ENCODE data around the gene ACBD6. TPM values are rescaled to one million over a fixed set of nuclear protein-coding genes. Genes with fewer than 3 reads are reported as not detected.
"Not testable (repeated sequence)": the region's sequence is repeated elsewhere in the genome, so short reads cannot be mapped to it uniquely, and the experiment has no call there.

ACBD6 gene
- total RNA-seq, 1 experiment from 2014 or later, result 98.8 TPM

DNA sequence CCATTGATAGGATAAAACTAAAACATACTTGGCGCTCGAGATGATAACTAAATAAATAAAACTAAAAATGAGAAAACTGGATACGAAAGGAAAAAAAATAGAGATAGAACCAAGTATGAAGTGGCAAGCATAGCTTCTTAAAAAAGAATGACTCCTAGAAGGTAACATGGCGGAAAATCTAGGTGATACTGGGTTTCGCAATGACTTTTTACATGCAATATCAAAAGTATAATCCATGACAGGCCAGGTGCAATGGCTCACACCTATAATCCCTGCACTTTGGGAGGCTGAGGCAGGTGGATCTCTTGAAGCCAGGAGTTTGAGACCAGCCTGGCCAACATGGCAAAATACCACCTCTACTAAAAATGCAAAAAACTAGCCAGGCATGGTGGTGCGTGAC is 70.7 kb downstream of the ACBD6 start:
- in situ Hi-C loops (cut with HindIII; ENCODE audit: low sequenced_read_pairs), result no loop called here

DNA sequence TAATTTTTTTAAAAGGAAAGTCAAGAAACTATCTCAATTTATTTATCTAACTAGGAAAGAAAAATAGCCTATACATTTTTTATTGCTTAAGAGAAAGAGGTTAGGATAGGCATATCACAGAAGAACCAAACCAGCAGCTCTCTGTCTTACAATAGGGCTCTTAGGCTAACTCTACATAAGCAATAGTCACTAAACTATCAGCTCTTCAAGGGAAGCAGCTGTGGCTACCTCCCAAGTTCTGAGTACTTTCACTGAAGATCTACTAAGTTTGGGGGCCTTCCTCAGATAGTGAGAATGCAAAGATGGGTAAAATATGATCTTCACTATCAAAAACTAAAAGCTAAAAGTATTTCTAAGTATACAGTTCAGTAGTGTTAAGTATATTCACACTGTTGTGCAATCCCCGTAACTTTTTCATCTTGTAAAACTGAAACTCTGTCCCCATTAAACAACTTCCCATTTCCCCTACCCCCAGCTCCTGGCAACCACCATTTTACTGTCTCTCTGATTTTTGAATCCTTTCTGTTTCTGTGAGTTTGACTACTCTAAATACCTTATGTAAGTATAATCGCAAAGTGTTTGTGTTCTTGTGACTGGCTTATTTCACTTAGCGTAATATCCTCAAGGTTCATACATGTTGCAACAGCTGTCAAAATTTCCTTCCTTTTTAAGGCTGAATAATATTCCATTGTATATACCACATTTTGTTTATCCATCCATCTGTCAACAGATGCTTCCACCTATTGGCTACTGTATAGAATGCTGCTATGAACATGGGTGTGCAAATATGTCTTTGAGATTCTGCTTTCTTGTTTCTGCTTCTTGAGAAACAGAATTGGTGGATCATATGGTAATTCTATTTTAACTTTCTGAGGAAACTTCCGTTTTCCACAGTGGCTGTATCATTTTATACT is 73.3 kb downstream of the ACBD6 start:
- no peak for DNase-seq (ENCODE audit: low spot score)
- in situ Hi-C loops (cut with HindIII; ENCODE audit: low sequenced_read_pairs), result no loop called here

More for the DNA sequence above, 70.7 kb downstream of the ACBD6 start:
- no peak for DNase-seq (ENCODE audit: low spot score)

DNA sequence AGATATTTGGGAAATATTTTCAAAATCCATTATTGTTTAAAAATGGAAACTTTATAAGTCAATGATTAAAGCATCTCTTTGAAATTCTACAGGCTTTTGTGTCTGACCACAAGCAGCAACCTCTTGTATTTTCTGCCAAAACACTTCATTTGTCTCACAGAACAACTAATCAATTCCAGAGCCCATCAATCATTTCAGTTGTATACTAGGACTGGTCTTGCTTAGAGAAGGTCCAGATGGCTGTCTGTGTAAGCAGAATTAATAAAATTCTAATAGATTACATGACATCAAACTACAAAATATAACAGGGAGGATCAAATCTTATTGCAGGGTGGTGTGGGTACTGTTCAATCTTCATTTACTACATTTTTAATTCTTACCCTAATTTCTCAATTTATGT is 76.4 kb downstream of the ACBD6 start:
- in situ Hi-C loops (cut with HindIII; ENCODE audit: low sequenced_read_pairs), result no loop called here
- DNase-seq (ENCODE audit: low spot score), result no peak

DNA sequence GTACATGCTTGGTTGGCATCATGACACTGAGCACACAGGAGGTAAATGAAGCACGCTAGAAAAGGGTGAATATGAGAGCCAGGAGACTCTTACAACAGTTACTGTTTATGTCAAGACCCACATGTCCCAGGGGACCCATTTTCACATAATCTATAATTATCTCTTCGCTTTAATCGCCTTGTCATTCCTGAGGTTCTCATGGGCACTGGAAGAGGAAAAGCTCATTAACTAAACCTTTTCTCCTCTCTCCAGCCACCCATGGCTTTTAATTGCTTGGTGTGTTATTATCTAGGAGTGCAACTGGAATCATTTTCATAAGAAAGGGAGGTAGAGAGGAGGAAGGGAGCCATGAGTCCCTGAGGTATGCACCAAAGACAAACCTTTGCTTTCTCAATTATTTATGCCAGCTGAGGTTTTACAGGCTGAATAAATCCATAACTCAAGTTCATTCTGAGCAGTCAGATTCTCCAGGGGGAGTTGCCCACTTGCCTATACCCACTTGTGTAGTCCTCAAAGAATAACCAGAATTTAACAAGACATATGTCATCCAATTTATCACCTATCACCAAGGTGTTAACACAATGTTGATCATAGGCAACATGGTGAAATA is 77.4 kb downstream of the ACBD6 start:
- DNase-seq (ENCODE audit: low spot score), result no peak
- in situ Hi-C loops (cut with HindIII; ENCODE audit: low sequenced_read_pairs), result no loop called here

DNA sequence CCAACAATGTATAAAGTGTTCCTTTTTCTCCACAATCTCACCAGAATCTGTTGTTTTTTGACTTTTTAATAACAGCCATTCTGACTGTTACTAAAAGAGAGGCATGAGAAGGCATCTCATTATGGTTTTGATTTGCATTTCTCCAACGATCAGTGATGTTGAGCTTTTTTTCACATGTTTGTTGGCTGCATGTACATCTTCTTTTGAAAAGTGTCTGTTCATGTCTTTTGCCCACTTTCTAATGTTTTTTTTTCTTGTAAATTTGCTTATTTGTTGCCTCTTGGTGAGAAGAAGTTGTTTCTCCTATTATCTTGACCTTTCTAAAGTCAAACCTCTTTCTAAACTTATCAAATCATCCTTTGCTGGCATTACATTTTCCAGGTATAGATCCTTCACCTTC is 80.8 kb downstream of the ACBD6 start:
- DNase-seq (ENCODE audit: low spot score), result no peak
- in situ Hi-C loops (cut with HindIII; ENCODE audit: low sequenced_read_pairs), result no loop called here

GRCh38 chr1:180421145-180421544 is 81.2 kb downstream of the ACBD6 start:
- DNase-seq (ENCODE audit: low spot score); in situ Hi-C loops (cut with HindIII; ENCODE audit: low sequenced_read_pairs): not testable (repeated sequence)

DNA sequence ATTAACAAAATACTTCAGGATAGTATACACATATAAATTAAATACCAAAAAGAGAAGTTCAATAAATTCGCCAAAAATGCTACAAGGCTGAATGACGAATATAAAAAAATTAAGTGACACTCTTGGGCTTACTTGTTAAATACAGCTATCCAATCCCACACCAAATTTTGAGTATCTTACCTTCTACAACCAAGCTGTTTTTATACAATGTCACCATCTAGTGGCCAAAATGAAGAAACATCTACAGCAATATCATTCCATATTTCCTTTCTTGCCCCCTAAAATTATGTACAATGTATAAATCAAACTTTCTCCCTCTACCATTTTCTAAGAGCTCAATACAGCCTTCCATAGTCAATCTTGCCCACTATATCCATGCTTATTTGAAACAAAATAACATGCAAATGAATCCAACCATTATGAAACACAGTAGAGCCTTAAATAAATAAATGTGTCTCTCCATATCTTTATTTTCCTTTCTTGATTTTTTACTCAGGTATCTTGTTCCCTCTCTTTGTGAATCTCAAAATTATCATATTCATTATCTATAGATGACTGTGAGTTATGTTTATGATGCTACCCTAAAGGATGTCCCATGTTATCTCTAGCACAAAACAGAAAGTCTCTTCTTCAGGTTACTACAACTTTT is 86.3 kb downstream of the ACBD6 start:
- in situ Hi-C loops (cut with HindIII; ENCODE audit: low sequenced_read_pairs), result no loop called here
- DNase-seq (ENCODE audit: low spot score), result peak; percentile 57

- in situ Hi-C loops (cut with HindIII; ENCODE audit: low sequenced_read_pairs), result no loop called here
- no peak for DNase-seq (ENCODE audit: low spot score)
Measured at GRCh38 chr1:180415236-180415848, 87.0 kb downstream of the ACBD6 start.

DNA sequence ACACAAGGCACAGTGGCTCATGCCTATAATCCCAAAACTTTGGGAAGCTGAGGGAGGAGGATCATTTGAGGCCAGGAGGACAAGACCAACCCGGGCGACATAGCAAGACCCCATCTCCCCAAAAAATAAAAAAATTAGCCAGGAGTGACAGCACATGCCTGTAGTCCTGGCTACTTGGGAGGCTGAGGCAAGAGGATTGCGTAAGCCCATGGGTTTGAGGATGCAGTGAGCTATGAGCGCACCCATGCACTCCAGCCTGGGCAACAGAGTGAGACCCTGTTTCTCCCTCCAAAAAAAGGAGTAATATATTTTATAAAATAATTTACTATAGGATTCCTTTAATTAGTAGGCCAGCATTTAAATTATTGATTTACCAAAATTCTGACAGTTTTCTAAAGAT is 89.8 kb downstream of the ACBD6 start:
- DNase-seq (ENCODE audit: low spot score), result no peak
- in situ Hi-C loops (cut with HindIII; ENCODE audit: low sequenced_read_pairs), result no loop called here

GRCh38 chr1:180408128-180408527 is 94.2 kb downstream of the ACBD6 start:
- in situ Hi-C loops (cut with HindIII; ENCODE audit: low sequenced_read_pairs); DNase-seq (ENCODE audit: low spot score): not testable (repeated sequence)

GRCh38 chr1:180407051-180407450 is 95.3 kb downstream of the ACBD6 start:
- in situ Hi-C loops (cut with HindIII; ENCODE audit: low sequenced_read_pairs), result no loop called here
- peak; percentile 28 for DNase-seq (ENCODE audit: low spot score)

DNA sequence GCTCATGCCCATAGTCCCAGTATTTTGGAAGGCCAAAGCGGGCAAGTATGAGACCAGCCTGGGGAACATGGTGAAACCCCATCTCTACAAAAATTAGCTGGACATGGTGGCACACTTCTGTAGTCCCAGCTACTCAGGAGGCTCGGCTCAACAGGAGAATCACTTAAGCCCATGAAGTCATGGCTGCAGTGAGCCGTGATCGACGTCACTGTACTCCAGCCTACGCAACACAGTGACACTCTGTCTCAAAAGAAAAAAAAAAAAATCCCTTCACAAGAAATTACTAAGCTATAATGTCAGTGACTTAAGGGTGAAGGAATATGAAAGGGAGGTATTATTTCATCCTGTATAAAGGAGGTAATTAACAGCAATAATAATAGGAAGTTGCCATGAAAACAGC is 99.8 kb downstream of the ACBD6 start:
- in situ Hi-C loops (cut with HindIII; ENCODE audit: low sequenced_read_pairs), result no loop called here
- no peak for DNase-seq (ENCODE audit: low spot score)

DNA sequence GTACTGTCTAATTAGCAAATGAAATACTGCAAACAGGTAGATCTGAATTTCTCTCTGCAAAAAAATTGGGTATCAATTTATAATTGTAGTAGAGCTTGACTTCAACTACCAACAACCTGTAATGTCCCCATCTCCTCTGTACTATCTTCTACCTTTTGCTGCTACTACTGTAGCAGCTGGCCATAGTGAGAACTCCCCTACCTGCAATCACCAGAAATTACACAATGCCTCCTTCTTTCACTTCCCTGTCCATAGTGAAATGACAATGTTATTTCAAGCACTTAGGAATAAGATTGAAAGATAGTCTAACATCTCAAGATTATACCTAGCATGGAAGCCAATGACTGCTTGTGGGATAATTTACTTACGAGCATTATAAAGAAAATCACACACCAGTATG is 100.4 kb downstream of the ACBD6 start:
- in situ Hi-C loops (cut with HindIII; ENCODE audit: low sequenced_read_pairs), result no loop called here
- DNase-seq (ENCODE audit: low spot score), result no peak

- DNase-seq (ENCODE audit: low spot score), result no peak
- in situ Hi-C loops (cut with HindIII; ENCODE audit: low sequenced_read_pairs), result no loop called here
Measured at GRCh38 chr1:180397175-180397574, 105.2 kb downstream of the ACBD6 start.

GRCh38 chr1:180392427-180393145 is 109.8 kb downstream of the ACBD6 start:
- in situ Hi-C loops (cut with HindIII; ENCODE audit: low sequenced_read_pairs), result no loop called here
- no peak for DNase-seq (ENCODE audit: low spot score)

GRCh38 chr1:180392020-180392419 is 110.4 kb downstream of the ACBD6 start:
- in situ Hi-C loops (cut with HindIII; ENCODE audit: low sequenced_read_pairs), result no loop called here
- no peak for DNase-seq (ENCODE audit: low spot score)

GRCh38 chr1:180387413-180387812 is 115.0 kb downstream of the ACBD6 start:
- no peak for DNase-seq (ENCODE audit: low spot score)
- in situ Hi-C loops (cut with HindIII; ENCODE audit: low sequenced_read_pairs), result no loop called here

- DNase-seq (ENCODE audit: low spot score), result no peak
Measured at GRCh38 chr1:180386745-180387367, 115.5 kb downstream of the ACBD6 start.

DNA sequence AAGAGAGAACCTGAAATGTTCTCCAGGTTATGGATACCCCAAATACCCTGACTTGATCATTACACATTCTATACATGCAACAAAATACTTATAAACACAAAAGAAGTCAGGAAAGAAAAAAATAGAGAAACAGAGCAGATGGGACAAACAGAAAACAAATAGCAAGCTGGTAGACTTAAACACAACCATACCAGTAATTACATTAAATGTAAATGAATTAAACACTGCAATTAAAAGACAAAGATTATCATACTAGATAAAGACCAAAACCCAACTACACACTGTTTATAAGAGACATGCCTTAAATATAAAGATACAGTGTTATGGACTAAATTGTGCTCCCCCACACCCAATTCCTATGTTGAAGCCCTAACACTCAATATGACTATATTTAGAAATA is 117.2 kb downstream of the ACBD6 start:
- in situ Hi-C loops (cut with HindIII; ENCODE audit: low sequenced_read_pairs), result no loop called here
- DNase-seq (ENCODE audit: low spot score), result no peak

More at GRCh38 chr1:180386745-180387367, 115.5 kb downstream of the ACBD6 start:
- in situ Hi-C loops (cut with HindIII; ENCODE audit: low sequenced_read_pairs), result no loop called here

All from G401 (cell line).